ENCODE measurements around the gene SLC11A1. TPM values are rescaled to one million over a fixed set of nuclear protein-coding genes. Genes with fewer than 3 reads are reported as not detected.
A peak's percentile ranks its signal among the peaks of the same experiment; 100 is the strongest.

The SLC11A1 gene
- total and polyA plus RNA-seq, 2 experiments from 2014 or later = 0.60 to 0.74 TPM

DNA sequence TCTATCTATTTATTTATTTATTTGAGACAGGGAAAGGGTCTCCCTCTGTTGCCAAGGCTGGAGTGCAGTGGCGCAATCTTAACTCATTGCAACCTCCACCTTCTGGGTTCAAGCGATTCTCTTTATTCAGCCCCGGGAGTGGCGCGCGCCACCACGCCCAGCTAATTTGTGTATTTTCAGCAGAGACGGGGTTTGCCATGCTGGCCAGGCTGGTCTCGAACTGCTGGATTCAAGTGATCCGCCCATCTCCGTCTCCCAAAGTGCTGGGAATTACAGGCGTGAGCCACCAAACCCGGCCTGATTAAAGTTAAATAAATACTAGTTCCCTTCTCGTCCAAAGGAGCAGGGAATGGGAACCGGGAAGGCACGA is 13.4 kb downstream of the SLC11A1 start:
- peak overlapping the region; percentile 88 for H3K4me2 ChIP-seq
- H3K9me2 ChIP-seq (replicated peaks; ENCODE audit: insufficient read depth) = no peaks in the 10 kb centered on the region
- no peak overlapping the region for H3K4me3 ChIP-seq
- 26% methylated on average over 16 of the region's 16 CpGs for WGBS (ENCODE audit: low lambda C conversion rate, missing lambda C conversion rate)
- peak overlapping the region; percentile 58 for H2AFZ ChIP-seq
- H3K27me3 ChIP-seq = no peaks in the 10 kb centered on the region
- TF ChIP-seq EZH2 (IDR thresholded peaks at IDR 0.05; ENCODE audit: borderline replicate concordance) (no peak), EZH2phosphoT487 (IDR thresholded peaks at IDR 0.05; ENCODE audit: low read depth, severe bottlenecking, unreplicated experiment) (no peak)
- TF ChIP-seq, protein P1, sequence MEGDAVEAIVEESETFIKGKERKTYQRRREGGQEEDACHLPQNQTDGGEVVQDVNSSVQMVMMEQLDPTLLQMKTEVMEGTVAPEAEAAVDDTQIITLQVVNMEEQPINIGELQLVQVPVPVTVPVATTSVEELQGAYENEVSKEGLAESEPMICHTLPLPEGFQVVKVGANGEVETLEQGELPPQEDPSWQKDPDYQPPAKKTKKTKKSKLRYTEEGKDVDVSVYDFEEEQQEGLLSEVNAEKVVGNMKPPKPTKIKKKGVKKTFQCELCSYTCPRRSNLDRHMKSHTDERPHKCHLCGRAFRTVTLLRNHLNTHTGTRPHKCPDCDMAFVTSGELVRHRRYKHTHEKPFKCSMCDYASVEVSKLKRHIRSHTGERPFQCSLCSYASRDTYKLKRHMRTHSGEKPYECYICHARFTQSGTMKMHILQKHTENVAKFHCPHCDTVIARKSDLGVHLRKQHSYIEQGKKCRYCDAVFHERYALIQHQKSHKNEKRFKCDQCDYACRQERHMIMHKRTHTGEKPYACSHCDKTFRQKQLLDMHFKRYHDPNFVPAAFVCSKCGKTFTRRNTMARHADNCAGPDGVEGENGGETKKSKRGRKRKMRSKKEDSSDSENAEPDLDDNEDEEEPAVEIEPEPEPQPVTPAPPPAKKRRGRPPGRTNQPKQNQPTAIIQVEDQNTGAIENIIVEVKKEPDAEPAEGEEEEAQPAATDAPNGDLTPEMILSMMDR (IDR thresholded peaks at IDR 0.05; ENCODE audit: poor library complexity) = no peak
- peak overlapping the region; percentile 100 for H3K27ac ChIP-seq
- no peak for DNase-seq (ENCODE audit: low spot score)
- peaks cover 19% of the 10 kb centered on the region for H3K79me2 ChIP-seq
- H3K4me1 ChIP-seq (ENCODE audit: insufficient read depth) = peaks cover 7% of the 10 kb centered on the region
- no peaks in the 10 kb centered on the region for H3K9me3 ChIP-seq (ENCODE audit: low read depth)
- no peaks in the 10 kb centered on the region for H3K36me3 ChIP-seq (replicated peaks; ENCODE audit: insufficient read depth, low read depth)
- no peaks in the 10 kb centered on the region for H4K20me1 ChIP-seq (ENCODE audit: insufficient read depth, poor library complexity, severe bottlenecking)

DNA sequence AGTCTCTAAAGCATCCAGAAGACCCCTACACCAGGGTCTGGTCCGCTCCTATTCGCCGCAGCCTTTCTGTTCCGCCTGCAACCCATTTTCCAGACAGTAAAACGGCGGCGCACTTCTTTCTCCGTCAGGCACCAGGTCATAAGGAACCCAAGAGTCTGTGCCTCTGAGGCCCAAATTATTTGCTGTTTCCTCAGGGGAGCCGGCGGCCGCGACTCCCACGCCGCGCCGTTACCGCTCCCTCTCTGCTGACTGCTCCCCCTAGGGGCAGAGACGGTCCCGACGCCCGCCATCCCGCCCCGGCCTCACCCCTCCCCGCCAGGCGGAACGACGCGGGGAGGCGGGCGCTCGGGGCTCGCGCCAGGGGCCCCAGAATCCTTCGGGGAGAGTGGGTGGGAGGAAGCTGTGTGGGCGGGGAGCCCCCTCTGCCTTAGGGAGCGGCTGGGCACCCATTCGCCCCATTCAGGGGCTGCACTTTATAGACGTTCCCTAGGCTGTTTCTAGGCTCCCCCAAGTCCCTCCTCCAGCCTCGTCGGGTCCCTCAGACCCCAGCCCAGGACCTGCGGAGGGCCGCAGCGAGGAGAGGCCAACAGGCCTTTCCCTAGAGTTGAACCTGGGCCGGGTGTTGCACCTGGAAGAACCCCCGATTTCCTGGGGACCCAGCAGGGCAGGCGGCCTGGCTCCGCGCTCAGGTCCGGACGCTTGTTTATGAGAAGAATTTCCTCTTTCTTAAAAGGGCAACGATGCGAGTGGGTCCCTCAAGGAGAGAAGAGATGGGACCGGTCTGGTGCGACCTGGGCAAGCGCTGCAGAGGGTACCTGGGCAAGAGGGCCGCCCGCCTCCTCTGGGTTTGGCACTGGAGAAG is 14.0 kb downstream of the SLC11A1 start:
- WGBS (ENCODE audit: low lambda C conversion rate, missing lambda C conversion rate) = under 1% methylated on average over 41 of the region's 57 CpGs
- TF ChIP-seq, protein P1 (IDR thresholded peaks at IDR 0.05; ENCODE audit: poor library complexity) = peak; percentile 99
- no peak for TF ChIP-seq EZH2phosphoT487 (IDR thresholded peaks at IDR 0.05; ENCODE audit: low read depth, severe bottlenecking, unreplicated experiment)

DNA sequence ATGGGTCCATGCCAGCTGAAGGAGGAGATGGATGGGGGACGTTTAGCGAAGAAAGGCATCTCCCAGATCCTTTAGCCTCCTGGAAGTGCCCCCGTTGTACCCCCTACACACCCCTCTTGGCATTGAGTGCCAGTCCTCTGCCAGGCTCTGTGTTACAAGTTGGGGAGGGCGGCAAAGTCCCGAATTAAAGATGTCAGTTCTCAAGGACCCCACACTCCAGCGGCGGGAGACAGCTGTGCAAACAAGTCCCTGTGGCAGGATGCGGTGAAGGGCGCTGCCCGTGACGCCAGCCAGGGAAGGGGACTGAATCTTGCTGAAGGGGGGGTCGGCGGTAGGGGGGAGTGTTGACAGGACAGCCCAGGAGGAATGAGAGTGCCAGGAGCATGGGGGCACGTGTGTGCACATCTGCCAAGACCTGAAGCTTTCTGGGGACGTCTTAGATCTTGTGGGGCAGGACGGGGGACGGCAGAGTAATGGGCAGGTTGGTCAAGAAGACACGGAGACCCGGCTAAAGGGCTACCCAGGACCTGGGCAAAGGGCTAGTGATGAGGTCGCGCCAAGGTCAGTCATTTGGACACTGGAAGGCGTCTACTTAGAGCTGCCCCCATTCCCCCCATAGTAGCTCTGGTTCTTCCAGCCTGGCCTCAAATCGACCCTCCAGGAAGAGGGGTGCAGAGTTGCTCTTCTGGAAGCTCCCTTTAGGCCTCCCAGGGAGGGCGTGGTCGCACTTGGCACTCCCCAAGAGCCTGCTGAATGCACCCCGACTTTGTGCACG is 14.8 kb downstream of the SLC11A1 start:
- Histone ChIP-seq H3K27me3 (no peaks in the 10 kb centered on the region), H3K4me3 (peak overlapping the region; percentile 94), H3K9me2 (replicated peaks; ENCODE audit: insufficient read depth) (no peaks in the 10 kb centered on the region), H3K79me2 (peaks cover 34% of the 10 kb centered on the region), H3K9me3 (ENCODE audit: low read depth) (no peaks in the 10 kb centered on the region), H4K20me1 (ENCODE audit: insufficient read depth, poor library complexity, severe bottlenecking) (peaks cover 9% of the 10 kb centered on the region), H2AFZ (no peak overlapping the region), H3K27ac (peak overlapping the region; percentile 100), H3K4me2 (peak overlapping the region; percentile 88), H3K4me1 (ENCODE audit: insufficient read depth) (peaks cover 16% of the 10 kb centered on the region), H3K36me3 (replicated peaks; ENCODE audit: insufficient read depth, low read depth) (no peaks in the 10 kb centered on the region)
- no peak for TF ChIP-seq EZH2phosphoT487 (IDR thresholded peaks at IDR 0.05; ENCODE audit: low read depth, severe bottlenecking, unreplicated experiment)
- TF ChIP-seq EZH2 (IDR thresholded peaks at IDR 0.05; ENCODE audit: borderline replicate concordance) = no peak
- TF ChIP-seq, protein P1 (IDR thresholded peaks at IDR 0.05; ENCODE audit: poor library complexity) = no peak
- WGBS (ENCODE audit: low lambda C conversion rate, missing lambda C conversion rate) = 2% methylated on average over 27 of the region's 27 CpGs
- DNase-seq (ENCODE audit: low spot score) = peak; percentile 85

More for the DNA sequence above, 14.0 kb downstream of the SLC11A1 start:
- Histone ChIP-seq H3K27ac (peak overlapping the region; percentile 100), H4K20me1 (ENCODE audit: insufficient read depth, poor library complexity, severe bottlenecking) (peaks cover 1% of the 10 kb centered on the region), H3K4me3 (peak overlapping the region; percentile 94), H3K4me2 (peak overlapping the region; percentile 88), H3K27me3 (no peaks in the 10 kb centered on the region), H3K4me1 (ENCODE audit: insufficient read depth) (peaks cover 8% of the 10 kb centered on the region), H3K9me3 (ENCODE audit: low read depth) (no peaks in the 10 kb centered on the region), H3K9me2 (replicated peaks; ENCODE audit: insufficient read depth) (no peaks in the 10 kb centered on the region), H2AFZ (peak overlapping the region; percentile 58), H3K79me2 (peaks cover 26% of the 10 kb centered on the region), H3K36me3 (replicated peaks; ENCODE audit: insufficient read depth, low read depth) (no peaks in the 10 kb centered on the region)
- DNase-seq (ENCODE audit: low spot score) = peak; percentile 98
